A549 (cell line): ENCODE results near the gene SMYD1. TPM values are rescaled to one million over a fixed set of nuclear protein-coding genes. Genes with fewer than 3 reads are reported as not detected.

ENCODE experiments used
- ATAC-seq, 2 experiments: fragments of 200-7000 bp in 1 of 2; fragments of >200 bp in 1 of 2; cut with Nextera tagmentation in 1 of 2; cut with Tn5 transposase in 1 of 2; 3 replicates each; pipeline versions ENCODE4 v1.8.0 to v1.9.1; 2018 to 2020; ENCODE audit warnings: mild to moderate bottlenecking in 1 of 2, moderate library complexity in 1 of 2
- CTCF ChIA-PET: fragments of 300-600 bp; sonication (Branson Sonifier 250); formaldehyde crosslinking; extraction: SDS; loops from one replicate; lab custom pipeline; 2021; ENCODE audit warnings: antibody characterized with exemption, inconsistent platforms; lab: Yijun Ruan, JAX
- POLR2A ChIA-PET: fragments of 350-600 bp; formaldehyde crosslinking; extraction: SDS; loops from one replicate; lab custom pipeline; 2021; ENCODE audit warnings: antibody characterized with exemption, inconsistent platforms; lab: Yijun Ruan, JAX
- DNase-seq, 2 experiments: peaks; one replicate each; pipeline versions ENCODE4 v3.0.0 to v3.0.0-alpha.2; 2011 to 2016; ENCODE audit warnings: low read depth in 1 of 2, low spot score in 1 of 2
- FAIRE-seq: peaks from 2 replicates; lab custom pipeline; 2011; peaks lifted over from hg19 to GRCh38; lab: Jason Lieb, UNC
- H3K27ac ChIP-seq, 2 experiments: fragments of >200 bp; sonication (Bioruptor Twin); formaldehyde crosslinking; 3 replicates each; pipeline ENCODE4 v1.5.1; 2016 to 2017
- H3K4me1 ChIP-seq: fragments of >200 bp; sonication (Bioruptor Twin); formaldehyde crosslinking; 3 replicates; pipeline ENCODE4 v1.6.1; 2016
- H3K4me2 ChIP-seq: fragments of >200 bp; sonication (Bioruptor Twin); formaldehyde crosslinking; 3 replicates; pipeline ENCODE4 v1.6.1; 2016
- H3K4me3 ChIP-seq: fragments of >200 bp; sonication (Bioruptor Twin); formaldehyde crosslinking; 3 replicates; pipeline ENCODE4 v1.5.1; 2016
- H3K9me3 ChIP-seq: fragments of >200 bp; sonication (Bioruptor Twin); formaldehyde crosslinking; 3 replicates; pipeline ENCODE4 v1.6.1; 2016
- ATOH8 ChIP-seq: fragments of 250-450 bp; sonication (Bioruptor Pico); IDR thresholded peaks from 2 replicates; pipeline ENCODE4 v1.5.0; 2020; ENCODE audit warnings: low read depth, mild to moderate bottlenecking, moderate library complexity
- BCL3 ChIP-seq: fragments of >200 bp; sonication (Bioruptor Twin); formaldehyde crosslinking; IDR thresholded peaks from 3 replicates; pipeline ENCODE4 v1.6.1; 2016
- BHLHE40 ChIP-seq: IDR thresholded peaks from 2 replicates; pipeline ENCODE4 v1.6.1; 2012; ENCODE audit warnings: low read depth, low read length, inconsistent platforms
- CBX8 ChIP-seq: fragments of 200-600 bp; sonication (generic); IDR thresholded peaks from 2 replicates; pipeline ENCODE4 v1.6.1; 2016
- CTCF ChIP-seq: fragments of >200 bp; sonication (Bioruptor Twin); formaldehyde crosslinking; IDR thresholded peaks from 3 replicates; pipeline ENCODE4 v1.5.1; 2016
- EHMT2 ChIP-seq: fragments of 200-600 bp; sonication (generic); IDR thresholded peaks from 2 replicates; pipeline ENCODE4 v1.6.1; 2016; ENCODE audit warnings: antibody characterized with exemption, low read depth, mild to moderate bottlenecking, moderate library complexity
- EP300 ChIP-seq, 2 experiments: fragments of >200 bp; sonication (Bioruptor Twin); formaldehyde crosslinking; IDR thresholded peaks; 2 replicates in 1 of 2; 3 replicates in 1 of 2; pipeline ENCODE4 v1.6.1; 2016 to 2017
- HDAC2 ChIP-seq: fragments of 200-600 bp; sonication (generic); IDR thresholded peaks from 2 replicates; pipeline ENCODE4 v1.6.1; 2016
- HOXA7 ChIP-seq: fragments of 250-450 bp; sonication (Bioruptor Pico); IDR thresholded peaks from 2 replicates; pipeline ENCODE4 v1.5.0; 2020; ENCODE audit warnings: mild to moderate bottlenecking, moderate library complexity
- JUN ChIP-seq, 2 experiments: fragments of >200 bp; sonication (Bioruptor Twin); formaldehyde crosslinking; IDR thresholded peaks; 2 replicates in 1 of 2; 3 replicates in 1 of 2; pipeline ENCODE4 v1.6.1; 2016 to 2017
- MAX ChIP-seq: IDR thresholded peaks from 2 replicates; pipeline ENCODE4 v1.6.1; 2012
- NPAS2 ChIP-seq: fragments of 250-450 bp; sonication (Bioruptor Pico); IDR thresholded peaks from 2 replicates; pipeline ENCODE4 v1.8.0; 2022; ENCODE audit warnings: mild to moderate bottlenecking, moderate library complexity, borderline replicate concordance
- PHF8 ChIP-seq: fragments of 200-600 bp; sonication (generic); IDR thresholded peaks from 2 replicates; pipeline ENCODE4 v1.6.1; 2016; ENCODE audit warnings: low read depth, mild to moderate bottlenecking, antibody characterized with exemption, moderate library complexity, borderline replicate concordance
- RARB ChIP-seq: fragments of 250-450 bp; sonication (Bioruptor Pico); IDR thresholded peaks from 2 replicates; pipeline ENCODE4 v1.8.0; 2021; ENCODE audit warnings: mild to moderate bottlenecking, moderate library complexity
- RFX5 ChIP-seq: fragments of 450-650 bp; IDR thresholded peaks from 2 replicates; pipeline ENCODE4 v1.7.1; 2014; ENCODE audit warnings: antibody characterized with exemption, mild to moderate bottlenecking, moderate library complexity
- SREBF2 ChIP-seq: fragments of 450-650 bp; IDR thresholded peaks from 2 replicates; pipeline ENCODE4 v1.6.1; 2014; ENCODE audit warnings: mild to moderate bottlenecking, moderate library complexity
- TP53 ChIP-seq: fragments of 250-450 bp; sonication (Bioruptor Pico); IDR thresholded peaks from 2 replicates; pipeline ENCODE4 v1.5.0; 2021; ENCODE audit warnings: mild to moderate bottlenecking, moderate library complexity
- ZSCAN20 ChIP-seq: fragments of 250-450 bp; sonication (Bioruptor Pico); IDR thresholded peaks from 2 replicates; pipeline ENCODE4 v1.8.0; 2022; ENCODE audit warnings: mild to moderate bottlenecking, moderate library complexity
- WGBS: methylation state at CpG from one replicate; pipeline ENCODE4 v1.1.6; 2017; ENCODE audit errors: missing lambda C conversion rate; 5-methylcytosine and 5-hydroxymethylcytosine counted together
- polyA plus RNA-seq, 4 experiments: library from polyadenylated mRNA; depleted of rRNA in 3 of 4; stranded (reverse); fragments of >200 nt; fragmentation: RNase III in 1 of 4; extraction: RNeasy Plus Mini Kit Qiagen cat#74134 plus additional on column Dnase treatment in 1 of 4; gene quantifications; 2 replicates in 3 of 4; 3 replicates in 1 of 4; pipeline ENCODE4 v1.2.3, GENCODE V29; 2011 to 2017
- TF ChIP-seq, protein P1 (sequence below): fragments of 250-450 bp; sonication (Bioruptor Pico); IDR thresholded peaks from 2 replicates; pipeline ENCODE4 v1.5.0; 2021; ENCODE audit warnings: mild to moderate bottlenecking, moderate library complexity, borderline replicate concordance
- TF ChIP-seq, protein P2 (sequence below): IDR thresholded peaks from 2 replicates; pipeline ENCODE4 v1.6.1; 2012; ENCODE audit warnings: low read depth, borderline replicate concordance
- TF ChIP-seq, protein P3 (sequence below): IDR thresholded peaks from 2 replicates; pipeline ENCODE4 v1.6.1; 2012

SMYD1 gene
- polyA plus RNA-seq, 2 of the 4 experiments (the other 2 are of a cell fraction), result not detected

DNA sequence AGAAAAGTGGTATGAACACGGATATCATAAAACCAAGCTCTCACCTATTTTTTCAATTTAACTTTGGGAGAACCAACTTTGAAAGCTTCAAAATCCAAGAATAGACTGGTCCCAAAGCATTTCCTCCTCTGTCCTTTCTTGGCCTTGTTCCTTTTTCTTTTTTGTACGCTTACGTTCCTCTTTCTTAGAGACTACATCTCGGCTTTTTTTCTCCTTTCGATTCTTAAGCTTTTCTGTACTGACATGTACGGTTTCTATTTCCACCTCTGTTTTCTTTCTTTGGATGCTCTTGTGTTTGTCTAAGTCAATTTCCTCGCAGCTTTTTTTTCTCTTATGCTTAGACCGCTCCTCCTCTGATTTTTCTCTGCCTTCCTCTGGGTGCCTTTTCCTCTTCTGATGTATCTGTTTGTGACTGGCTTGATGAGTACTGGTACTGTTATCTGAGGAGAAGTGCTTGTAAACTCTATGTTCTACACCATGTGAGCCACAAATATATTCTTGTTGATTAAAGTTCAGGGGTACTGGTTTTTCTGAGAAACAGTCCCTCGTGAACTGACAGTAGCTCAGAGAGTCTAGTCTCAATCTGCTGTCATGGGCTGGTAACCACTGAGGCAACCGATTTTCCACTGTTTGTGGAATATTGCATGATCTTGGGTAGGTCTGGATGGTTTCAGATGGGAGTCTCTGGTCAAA lies 39.8 kb upstream of the SMYD1 start (continued):
- TF ChIP-seq, protein P1, sequence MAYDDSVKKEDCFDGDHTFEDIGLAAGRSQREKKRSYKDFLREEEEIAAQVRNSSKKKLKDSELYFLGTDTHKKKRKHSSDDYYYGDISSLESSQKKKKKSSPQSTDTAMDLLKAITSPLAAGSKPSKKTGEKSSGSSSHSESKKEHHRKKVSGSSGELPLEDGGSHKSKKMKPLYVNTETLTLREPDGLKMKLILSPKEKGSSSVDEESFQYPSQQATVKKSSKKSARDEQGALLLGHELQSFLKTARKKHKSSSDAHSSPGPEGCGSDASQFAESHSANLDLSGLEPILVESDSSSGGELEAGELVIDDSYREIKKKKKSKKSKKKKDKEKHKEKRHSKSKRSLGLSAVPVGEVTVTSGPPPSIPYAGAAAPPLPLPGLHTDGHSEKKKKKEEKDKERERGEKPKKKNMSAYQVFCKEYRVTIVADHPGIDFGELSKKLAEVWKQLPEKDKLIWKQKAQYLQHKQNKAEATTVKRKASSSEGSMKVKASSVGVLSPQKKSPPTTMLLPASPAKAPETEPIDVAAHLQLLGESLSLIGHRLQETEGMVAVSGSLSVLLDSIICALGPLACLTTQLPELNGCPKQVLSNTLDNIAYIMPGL, result no peak
- TF ChIP-seq CBX8 (no peak), HDAC2 (no peak), BCL3 (no peak), CTCF (no peak), ATOH8 (CRISPR knock-in tag) (no peak)
- TF ChIP-seq, protein P2, sequence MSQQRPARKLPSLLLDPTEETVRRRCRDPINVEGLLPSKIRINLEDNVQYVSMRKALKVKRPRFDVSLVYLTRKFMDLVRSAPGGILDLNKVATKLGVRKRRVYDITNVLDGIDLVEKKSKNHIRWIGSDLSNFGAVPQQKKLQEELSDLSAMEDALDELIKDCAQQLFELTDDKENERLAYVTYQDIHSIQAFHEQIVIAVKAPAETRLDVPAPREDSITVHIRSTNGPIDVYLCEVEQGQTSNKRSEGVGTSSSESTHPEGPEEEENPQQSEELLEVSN, result no peak

DNA sequence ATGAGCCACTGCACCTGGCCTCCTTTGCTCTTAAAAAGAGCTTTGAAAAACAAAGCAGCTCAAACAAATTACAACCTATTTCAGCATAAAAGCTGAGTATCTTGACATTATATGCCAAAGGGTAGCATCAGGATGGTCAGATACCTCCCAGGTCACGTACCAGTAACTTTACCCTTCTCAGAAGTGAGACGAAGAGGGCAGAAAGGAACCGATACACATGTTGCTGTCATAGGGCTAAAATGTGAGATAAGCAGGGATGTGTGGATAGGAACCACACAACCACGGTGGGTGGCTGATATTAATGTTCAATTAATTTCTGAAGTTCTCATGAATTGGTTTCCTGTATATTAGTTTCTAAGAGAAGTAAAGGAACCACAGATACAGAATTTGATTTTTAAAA lies 38.7 kb upstream of the SMYD1 start:
- WGBS, result 97% methylated on average over 4 of the region's 4 CpGs
- CTCF ChIA-PET, result interaction anchor here (1.1 kb wide), 1 partner anchor 31 kb away, joined by 4 read pairs; no protein-coding TSS in a partner anchor
- POLR2A ChIA-PET, result no interaction called here
- Histone ChIP-seq H3K4me2 (no peak overlapping the region), H3K9me3 (no peaks in the 10 kb centered on the region), H3K4me3 (no peak overlapping the region), H3K27ac (no peak overlapping the region), H3K4me1 (no peaks in the 10 kb centered on the region)
- FAIRE-seq (no peak), DNase-seq (no peak), ATAC-seq (no peak)
- TF ChIP-seq RARB (CRISPR knock-in tag), result no peak
- no peak for TF ChIP-seq EP300 (IDR thresholded peaks at IDR 0.05)
- no peak for TF ChIP-seq MAX
- TF ChIP-seq SREBF2, result no peak
- TF ChIP-seq NPAS2, result no peak
- no peak for TF ChIP-seq PHF8
- TF ChIP-seq, protein P3, sequence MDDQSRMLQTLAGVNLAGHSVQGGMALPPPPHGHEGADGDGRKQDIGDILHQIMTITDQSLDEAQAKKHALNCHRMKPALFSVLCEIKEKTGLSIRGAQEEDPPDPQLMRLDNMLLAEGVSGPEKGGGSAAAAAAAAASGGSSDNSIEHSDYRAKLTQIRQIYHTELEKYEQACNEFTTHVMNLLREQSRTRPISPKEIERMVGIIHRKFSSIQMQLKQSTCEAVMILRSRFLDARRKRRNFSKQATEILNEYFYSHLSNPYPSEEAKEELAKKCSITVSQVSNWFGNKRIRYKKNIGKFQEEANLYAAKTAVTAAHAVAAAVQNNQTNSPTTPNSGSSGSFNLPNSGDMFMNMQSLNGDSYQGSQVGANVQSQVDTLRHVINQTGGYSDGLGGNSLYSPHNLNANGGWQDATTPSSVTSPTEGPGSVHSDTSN, result no peak
- TF ChIP-seq BHLHE40, result no peak
- no peak for TF ChIP-seq HOXA7 (CRISPR knock-in tag)
- no peak for TF ChIP-seq CTCF
- no peak for TF ChIP-seq JUN (IDR thresholded peaks at IDR 0.05)
- TF ChIP-seq ZSCAN20 (CRISPR knock-in tag), result no peak
- no peak for TF ChIP-seq TP53 (CRISPR knock-in tag)
- no peak for TF ChIP-seq RFX5
- TF ChIP-seq EHMT2, result no peak
